Iris pigment epithelial cell (primary cell): ENCODE results near the gene IQSEC3.
"Not testable (repeated sequence)": the region's sequence is repeated elsewhere in the genome, so short reads cannot be mapped to it uniquely, and the experiment has no call there.

ENCODE experiments used
- DNase-seq: peaks from one replicate; pipeline ENCODE4 v3.0.0-alpha.2; 2011; ENCODE audit warnings: low read depth

IQSEC3 gene

DNA sequence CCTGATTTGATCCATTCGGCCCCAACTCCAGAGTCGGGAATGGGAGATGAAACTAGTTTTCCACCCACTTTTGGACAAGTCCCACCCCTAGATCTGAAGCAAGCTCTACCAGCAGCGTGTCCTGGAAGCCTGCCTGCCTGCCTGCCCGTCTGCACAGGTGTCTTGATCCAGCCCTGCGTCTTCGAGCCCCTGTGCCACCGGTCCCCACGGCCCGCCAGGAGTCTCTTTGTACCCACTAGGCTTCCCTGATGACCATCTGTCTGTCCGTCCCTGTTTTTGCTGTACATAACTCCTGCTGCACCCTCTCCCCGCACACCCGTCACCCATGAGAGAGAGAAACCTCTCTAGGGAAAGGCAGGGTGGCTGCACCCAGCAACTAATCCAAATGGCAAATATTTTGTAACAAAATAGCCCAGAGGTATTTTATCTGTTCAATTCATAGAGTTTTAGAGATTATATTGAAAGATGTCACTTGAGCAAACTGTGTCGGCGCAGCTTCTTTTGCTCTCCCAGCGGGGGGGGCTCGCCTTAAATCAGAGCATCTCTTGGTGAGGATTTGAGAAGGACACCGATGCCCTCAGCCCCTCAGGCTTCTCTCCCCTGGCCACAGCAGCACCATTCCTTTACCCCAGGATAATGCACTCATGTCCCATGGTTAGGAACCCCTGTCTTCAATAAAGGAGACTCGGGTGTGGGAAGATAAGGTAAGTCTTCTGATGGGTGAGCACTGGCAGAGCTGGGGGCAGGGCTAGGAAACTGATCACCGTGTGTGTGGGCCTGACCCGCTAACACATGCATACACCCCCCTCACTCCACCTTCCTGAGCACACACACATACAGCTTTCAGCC lies 111.6 kb downstream of the IQSEC3 start:
- no peak for DNase-seq

DNA sequence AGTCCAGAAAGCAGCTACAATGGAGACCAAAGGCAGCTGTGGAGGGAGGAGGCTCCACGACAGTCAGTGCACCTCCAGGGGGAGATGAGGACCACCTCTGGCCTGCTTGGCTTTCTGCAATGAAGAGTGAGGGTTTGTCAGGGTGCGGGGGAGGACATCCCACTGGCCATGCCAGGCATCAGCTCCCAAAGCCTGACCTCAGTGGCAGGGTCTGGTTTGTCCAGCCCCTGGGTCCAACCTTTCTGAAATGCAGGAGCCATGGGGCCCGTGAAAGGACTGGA lies 112.2 kb downstream of the IQSEC3 start:
- DNase-seq: no peak

DNA sequence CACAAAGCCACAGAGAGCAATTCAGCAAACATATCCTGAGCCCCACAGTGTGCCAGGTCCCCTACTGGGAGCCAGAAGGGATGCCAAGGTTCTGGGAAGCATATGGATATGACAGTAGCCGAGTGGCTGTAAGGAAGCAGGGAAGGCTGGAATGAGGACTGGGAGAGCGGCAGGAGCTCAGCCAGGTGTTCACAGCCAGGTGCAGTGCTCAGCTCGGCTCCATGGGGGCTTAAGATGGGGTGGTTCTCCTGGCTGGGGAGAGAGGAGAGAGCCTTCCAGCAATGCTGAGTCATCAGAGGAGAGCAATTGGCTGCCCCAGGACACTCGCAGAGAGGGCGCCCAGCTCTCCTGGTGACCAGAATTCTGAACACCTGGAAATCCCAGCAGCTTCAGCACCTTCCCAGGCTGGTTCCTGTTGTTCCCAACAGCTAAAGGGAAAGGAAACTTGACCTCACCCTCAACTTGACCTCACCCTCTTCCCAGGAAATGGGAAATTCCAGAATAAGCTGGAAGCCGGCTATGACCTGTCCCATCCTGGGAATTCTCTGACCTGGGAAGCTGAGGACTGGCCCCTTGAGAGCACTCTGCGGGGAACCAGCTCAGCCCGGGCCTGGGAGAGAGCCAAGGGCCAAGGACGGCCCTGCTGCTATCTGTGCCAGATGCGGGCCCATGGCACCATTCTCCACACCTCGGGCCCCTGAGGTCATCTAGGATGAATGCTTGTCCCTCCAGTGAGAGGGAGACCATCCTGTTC lies 112.7 kb downstream of the IQSEC3 start:
- no peak for DNase-seq

DNA sequence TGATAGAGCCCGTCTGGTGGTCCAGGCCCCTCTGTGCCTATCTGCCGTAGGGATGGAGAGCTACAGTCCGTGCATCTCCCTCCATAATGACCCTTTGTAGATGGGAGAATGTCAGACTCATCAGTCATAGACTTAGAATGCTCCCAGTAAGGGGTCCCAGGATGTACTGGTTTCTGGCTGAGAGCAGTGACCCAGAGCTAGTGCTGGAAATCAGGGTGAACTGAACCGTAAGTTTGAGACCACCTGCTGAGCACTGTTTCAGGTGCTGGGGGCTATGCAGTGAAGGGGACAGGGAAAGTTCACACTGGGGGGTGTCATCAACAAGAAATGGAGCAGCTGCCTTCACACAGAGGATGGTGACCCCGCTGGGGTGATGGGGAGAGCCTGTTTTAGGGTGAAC lies 113.3 kb downstream of the IQSEC3 start:
- DNase-seq: no peak

DNA sequence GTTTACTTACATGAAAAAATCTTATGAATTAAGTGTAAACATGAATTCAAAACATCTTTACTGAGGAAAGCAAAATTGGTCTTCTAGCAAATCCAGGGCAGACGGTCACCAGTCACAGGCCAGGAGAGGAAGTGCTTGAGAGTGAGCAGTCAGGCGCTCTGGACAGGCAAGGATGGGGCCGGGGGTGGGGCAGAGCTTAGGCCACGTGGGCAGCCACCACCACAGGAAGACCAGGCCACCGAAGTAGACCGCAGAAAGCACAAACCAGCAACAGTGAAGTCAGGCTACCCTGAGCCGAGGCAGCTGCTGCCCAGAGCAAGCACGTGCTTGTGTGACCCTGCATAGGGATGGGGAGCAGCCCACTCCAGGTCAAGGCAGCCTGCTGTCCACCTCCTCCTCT lies 113.9 kb downstream of the IQSEC3 start:
- peak; percentile 44 for DNase-seq

DNA sequence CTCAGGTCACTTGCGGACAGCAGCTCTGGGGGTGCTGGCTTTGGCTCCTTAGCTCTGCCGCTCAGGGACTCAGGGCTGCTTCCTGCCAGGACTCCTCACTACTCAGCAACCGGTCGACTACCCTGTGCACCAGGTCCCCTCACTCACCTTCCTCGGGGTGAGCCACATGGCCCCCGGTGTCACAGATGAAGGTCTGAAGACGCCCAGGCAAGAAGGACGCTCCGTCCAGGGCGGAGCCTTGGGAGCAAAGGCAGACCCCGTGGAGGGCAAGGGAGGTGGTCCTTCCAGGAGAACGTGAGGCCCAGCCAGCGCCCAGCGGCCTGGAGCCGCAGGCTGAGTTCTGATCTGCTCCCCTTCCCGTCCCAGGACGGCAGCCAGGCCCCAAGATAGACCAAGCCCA lies 115.4 kb downstream of the IQSEC3 start:
- DNase-seq: no peak

DNA sequence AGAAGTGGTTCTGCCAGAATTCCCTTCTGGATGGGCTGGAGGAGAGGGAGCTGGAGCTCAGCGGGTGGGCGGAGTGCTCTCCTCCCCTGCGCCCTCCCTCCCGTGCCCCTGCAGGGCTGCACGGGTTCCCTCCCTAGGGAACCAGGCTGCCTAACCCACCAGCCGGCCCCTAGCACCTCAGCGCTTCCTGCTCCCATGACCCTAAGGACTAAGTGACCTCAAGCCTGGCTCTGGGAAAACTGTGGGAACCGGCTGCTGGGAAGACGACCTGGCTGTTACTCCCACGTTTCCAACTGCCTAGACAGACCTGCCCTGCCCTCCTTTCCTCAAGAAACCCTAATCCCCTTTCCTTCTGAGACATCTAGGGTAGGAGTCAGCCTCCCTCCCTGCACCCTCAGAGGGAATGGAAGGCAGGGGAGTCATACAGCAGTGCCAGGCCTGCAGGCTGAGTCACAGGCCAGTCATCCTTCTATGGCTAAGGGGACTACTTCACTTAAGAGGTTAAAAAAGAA lies 115.9 kb downstream of the IQSEC3 start:
- peak; percentile 73 for DNase-seq

DNA sequence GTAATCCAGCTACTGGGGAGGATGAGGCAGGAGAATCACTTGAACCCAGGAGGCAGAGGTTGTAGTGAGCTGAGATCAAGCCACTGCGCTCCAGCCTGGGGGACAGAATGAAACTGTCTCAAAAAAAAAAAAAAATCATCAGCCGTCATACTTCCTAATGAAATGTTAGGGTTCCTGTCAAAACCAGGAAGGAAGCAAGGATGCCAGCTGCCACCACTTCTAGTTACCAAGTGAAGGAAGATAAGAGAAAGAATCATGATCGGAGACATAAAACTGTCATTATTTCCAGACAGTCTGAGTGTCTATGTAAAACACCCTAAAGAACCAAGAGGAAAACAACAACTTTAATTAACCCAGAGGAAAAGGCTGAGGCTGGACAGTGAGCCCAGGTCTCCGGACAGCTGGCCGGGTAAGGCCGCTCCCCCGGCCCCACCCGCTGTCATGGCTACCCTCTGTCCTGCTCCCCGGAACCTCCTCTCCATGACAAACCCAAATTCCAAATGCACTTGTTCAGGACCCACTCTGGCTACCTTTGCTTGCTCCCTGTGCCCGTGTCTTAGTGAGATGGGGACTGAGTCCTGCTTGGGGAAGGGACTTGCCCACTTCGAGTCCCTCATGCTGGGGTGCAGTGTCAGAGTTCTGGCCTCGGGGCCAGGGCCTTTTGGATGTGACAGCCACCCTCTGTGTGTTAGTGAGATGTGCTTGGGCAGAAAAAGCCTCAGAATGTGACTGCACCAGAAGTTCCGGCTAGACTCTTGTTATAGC lies 118.4 kb downstream of the IQSEC3 start:
- no peak for DNase-seq

DNA sequence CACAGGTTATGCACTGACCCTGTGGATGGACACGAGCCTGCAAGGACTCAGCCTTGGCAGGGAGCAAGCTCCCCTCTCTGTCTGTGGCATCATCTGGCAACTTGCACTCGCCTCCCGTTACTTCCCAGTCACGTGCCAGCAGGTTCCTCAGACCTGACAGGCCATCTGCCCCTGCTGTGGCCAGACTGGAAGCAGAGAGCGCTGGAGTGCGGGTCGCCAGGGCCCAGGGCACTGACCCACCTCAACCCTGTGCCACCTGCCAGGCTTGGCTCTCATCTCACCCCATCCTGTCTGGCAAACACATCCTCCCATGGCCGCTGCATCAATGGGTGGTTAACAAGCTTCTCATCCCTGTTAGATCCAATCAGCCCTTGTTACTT lies 119.0 kb downstream of the IQSEC3 start:
- DNase-seq: no peak

DNA sequence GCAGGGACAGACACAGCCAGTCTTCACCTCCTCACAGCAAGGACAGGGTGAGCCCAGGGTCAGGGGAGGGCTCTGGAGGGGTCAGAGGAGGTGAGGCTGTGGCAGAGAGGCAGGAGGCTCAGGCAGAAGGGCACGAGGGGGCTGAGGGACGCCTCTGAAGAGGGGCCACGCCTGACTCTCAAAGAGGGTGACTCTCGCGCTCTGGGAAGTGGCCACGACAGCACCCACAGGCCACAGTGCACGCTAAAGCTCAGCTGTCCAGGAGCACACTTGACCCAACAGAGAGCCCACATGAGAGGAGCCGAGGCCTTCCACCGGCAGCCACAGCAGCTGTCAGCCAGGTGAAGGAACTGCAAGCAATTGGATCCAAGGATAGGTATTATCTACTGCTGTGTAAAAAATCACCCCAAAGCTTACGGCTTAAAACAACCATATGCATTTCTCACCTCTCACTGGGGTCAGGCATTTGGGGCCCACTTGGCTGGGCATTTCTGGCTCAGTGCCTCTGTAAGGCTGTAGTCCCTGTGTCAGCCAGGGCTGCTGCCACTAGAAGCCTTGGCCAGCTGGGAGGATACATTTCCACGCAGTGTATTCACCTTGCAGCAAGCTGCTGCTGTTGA lies 119.5 kb downstream of the IQSEC3 start:
- DNase-seq: no peak

DNA sequence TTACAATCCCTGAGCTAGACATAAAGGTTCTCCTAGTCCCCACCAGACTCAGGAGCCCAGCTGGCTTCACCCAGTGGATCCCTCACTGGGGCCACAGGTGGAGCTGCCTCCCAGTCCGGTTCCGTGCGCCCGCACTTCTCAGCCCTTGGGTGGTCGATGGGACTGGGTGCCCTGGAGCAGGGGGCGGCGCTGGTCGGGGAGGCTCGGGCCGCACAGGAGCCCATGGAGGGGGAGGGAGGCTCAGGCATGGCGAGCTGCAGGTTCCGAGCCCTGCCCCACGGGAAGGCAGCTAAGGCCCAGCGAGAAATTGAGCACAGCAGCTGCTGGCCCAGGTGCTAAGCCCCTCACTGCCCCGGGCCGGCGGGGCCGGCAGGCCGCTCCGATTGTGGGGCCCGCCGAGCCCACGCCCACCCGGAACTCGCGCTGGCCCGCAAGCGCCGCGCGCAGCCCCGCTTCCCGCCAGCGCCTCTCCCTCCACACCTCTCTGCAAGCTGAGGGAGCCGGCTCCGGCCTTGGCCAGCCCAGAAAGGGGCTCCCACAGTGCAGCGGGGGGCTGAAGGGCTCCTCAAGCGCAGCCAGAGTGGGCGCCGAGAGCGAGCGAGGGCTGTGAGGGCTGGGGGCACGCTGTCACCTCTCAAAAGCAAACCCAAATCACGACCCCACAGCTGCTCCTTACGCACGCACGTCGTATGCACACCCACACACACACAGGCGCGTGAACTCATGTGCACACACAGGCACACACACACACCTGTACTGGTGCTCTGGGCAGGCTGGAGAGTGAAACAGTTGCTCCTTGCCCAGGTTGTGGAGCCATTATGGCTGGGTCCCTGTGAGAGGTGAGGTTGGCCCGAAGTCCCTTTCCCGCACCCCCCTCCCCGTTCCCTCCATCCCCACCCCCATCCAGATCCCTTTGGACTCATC lies 121.7 kb downstream of the IQSEC3 start:
- not testable (repeated sequence) for DNase-seq

DNA sequence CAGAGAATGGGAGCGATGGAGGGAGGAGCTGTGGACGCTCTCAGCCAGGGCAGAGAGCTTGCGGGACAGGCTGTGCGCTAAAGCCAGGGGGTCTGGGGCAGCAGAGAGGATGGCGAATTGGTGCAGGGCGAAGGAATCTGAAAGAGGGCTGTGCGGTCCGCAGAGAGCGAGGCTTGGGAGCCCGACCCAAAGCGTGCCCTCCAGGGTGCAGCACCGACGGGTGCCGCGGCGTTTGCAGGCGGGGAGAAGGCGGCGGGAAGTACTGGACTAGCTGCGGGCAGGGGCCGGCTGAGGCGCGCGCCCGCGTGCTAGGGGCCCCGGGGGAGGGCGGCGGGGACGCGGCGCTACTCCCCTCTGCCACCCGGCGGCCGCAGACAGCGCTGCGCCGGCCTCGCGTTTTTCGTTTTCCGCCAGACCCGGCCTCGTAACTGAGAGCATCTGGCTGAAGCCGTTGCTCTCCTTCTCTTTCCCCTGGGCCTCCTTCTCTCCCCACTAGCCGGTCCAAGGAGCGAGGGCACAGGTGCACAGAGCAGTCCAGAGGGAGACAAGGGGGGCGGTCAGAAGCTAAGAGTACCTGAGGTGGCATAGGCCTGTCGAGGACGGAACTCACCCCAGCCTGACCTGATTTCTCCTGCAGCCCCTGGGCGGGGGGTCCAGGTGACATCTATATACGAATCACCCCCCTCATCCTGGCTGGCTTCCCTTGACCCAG lies 122.5 kb downstream of the IQSEC3 start:
- peak; percentile 59 for DNase-seq

DNA sequence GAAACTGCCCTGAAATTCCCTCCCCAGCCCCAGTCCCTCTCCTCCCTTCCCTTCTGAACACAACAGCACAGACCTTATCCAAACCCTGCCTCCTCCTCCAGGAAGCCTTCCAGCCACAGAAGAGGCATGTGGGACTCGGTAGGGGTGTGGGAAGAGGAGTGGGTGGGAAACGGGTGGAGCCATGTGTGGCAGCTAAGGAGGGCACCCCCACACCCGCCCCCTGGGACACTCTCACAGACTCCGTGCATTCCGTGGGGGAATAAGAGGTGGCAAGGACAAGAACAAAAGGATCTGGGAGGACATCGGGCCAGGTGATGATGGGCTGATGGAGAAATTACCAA lies 123.0 kb downstream of the IQSEC3 start:
- no peak for DNase-seq

DNA sequence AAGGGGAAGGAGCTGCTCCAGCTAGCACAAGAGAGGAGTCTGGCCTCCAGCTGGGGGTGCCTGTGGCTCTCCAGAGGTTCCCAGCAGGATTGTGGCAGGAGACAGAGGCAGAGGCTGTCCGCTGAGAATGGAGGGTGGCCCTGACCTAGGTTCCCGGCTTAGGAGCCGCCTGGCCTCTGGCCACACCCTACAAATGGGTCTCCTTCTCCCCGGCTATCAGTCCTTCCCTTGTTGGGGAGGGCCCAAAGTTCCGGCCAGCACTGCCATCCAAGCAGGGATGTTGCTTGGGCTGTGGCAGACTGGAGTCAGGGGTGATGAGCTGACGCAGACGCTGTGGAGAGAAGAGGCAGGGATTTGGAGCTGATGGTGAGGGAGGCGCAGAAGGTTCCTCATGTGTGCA lies 124.3 kb downstream of the IQSEC3 start:
- DNase-seq: no peak

DNA sequence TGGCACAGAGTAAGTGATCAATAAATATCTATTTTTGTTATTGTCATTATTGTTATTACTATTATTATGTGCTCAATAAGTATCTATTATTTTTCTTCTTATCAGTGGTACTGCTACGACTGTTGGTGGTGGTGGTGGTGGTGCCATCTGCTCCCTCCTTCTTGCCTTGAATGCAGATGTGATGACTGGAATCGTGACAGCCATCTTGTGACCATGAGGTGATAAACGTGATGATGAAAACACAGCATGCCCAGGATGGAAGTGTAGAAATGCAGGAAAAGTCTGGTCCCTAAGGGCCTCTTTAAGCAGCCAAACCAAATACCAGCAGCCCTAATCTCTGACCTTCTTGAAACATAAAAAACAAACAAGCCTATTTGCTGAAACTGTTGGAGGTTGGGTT lies 125.0 kb downstream of the IQSEC3 start:
- DNase-seq: no peak

DNA sequence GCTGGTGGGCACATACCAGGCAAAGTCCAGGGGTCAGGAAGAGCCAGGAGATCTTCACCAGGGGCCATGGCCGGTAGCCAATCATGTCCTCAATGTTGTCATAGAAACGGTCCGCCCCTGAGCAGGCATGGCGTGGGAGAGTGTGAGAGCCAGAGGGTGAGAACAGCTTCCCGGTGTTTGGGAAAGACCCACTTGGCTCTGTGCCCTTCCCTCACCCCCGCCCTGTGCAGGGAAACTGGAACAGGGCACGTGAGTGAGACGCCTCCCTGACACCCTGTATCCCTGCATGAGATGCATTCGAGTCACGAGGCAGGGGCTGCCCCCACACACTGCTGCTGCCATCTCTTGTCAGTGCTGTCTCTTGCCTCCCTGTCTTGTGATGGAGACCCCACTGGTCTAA lies 126.7 kb downstream of the IQSEC3 start:
- no peak for DNase-seq

DNA sequence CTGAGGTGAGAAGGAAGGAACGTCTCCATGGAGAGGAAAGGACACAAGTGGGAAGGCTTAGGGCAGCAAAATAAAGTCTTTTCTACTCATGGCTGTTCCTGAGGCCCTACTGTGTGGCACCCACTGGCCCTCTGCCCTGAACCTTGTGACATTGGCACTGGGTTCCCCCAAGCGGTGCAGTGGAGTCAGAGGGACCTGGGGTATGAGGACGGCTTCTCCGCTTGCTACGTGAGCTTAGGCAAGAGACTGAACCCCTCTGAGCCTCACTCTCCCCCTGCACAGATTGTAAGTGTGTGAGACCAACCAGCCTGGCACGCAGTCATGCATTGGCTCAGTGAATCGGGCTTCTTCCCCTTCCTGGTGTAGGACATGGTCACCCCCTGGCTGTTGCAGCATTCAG lies 127.7 kb downstream of the IQSEC3 start:
- no peak for DNase-seq

DNA sequence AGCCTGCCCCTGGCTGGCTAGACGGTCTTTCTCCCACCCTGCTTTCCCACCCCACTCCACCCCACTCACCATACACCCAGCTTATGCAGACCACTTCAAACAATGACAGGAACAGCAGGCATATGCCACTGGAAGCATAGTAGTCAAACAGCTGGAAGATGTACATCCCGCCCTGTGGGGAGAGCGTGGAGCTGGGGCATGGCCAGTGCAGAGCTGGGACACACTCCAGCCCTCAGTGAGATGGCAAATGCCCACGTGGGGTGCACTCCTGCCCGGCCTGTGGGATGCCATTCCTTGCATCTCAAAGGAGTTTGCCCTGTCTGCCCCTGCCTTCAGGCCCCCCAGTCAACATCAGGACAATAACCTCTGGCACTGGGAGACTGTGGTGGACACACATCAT lies 128.6 kb downstream of the IQSEC3 start:
- DNase-seq: no peak

DNA sequence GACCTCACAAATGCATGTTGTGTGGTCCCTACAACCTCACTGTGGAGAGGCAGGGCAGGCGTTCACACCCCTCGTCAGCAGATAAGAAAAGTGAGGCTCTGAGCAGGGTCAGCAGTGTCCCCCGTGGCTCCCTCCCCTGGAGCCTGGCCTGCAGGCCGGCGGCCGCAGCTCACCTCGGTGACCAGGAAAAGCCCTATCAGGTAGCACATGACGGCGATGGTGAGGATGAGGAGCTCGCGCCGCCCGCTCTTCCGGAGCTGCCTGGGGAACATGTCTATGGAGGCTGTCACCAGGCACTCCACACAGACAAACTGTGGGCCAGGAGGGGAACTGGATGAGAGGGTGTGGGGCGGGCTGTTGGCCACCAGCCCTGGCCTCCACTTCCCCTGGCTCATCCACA lies 129.4 kb downstream of the IQSEC3 start:
- no peak for DNase-seq

DNA sequence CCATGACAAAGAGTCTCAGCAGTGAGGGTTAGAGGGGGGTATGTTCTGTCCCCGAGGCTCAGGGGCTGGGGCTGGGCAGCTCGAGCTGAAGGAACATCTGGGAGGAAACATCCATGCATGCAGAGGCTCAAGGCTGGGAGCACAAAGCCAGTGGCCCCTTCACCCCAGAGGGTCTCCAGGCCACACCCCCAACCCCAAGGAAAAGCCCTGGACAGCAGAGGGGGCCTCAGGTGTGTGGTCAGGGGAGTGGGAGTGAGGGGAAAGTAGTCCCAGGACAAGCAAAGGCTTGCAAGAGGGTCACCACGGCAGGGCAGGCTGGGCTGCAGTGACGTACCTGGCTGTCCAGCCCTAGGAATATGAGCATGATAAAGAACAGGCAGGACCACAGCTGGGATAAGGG lies 129.9 kb downstream of the IQSEC3 start:
- DNase-seq: no peak

DNA sequence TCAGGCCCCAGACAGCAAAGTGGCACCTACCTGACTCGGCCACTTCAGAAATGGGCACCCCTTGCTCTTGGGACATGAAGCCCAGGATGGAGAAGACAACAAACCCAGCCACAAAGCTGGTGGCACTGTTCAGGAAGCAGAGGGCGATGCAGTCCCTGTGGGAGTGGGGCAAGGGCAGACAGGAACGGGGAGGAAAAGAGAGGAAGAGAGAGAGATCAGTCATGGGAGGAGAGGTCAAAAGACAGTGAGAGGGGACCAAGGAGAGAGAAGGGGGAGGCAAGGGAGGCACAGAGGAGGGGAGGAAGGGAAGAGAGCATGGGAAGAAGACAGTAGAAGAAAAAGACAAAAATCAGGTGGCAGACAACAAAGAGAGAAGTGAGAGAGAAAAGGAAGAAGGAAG lies 130.8 kb downstream of the IQSEC3 start:
- DNase-seq: no peak
